ENCODE data around the gene CCPG1.
A peak's percentile ranks its signal among the peaks of the same experiment; 100 is the strongest.

CCPG1 gene

DNA sequence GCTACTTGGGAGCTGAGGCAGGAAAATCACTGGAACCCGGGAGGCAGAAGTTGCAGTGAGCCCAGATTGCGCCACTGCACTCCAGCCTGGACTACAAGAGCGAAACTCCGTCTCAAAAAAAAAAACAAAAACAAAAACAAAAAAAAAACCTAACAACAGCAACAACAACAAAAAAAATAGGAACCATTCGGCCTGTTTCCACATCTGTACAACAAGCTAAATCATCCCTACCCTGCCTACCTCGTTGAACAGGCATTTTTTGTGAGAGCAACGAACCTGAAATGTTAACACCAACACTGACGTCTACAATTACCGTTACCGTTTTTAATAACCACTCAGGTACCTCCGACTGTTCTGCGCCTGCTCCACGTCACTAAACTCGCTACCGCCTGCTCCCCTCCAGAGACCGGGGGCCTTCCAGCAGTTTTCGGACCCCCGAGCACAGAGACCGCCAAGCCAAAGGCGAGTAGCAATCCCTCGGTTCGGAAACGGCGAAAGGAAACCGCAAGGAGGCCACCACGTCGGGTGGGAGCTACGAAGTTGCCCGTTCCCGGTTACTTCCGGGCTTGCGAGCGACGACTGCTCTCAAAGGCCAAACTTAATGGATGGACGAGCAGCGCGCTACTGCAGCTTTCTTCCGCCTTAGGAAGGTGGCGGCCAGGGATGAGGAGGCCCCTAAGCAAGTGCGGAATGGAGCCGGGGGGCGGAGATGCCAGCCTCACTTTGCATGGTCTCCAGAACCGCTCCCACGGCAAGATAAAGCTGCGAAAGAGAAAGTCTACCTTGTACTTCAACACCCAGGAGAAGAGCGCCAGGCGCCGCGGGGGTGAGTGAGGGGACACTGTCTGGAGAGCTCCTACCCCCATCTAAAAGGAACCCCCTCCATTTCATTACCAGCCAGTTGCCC is 89.3 kb downstream of the CCPG1 start, which contains the start of the genes PIGB and PIGBOS1:
Gene PIGB, plus strand, starts transcription at position 635 of the 907 bp plus-strand sequence. Its CDS starts 29 bp downstream, at position 664.
Gene PIGBOS1, minus strand, starts transcription at position 536 of the 907 bp plus-strand sequence. CDS start 1,331 bp downstream, outside the sequence.
- peak; percentile 76 for DNase-seq

All from NCI-H526 treated with DMSO at 0.1 percent for 48 hours (cell line).